GM23248 (cell line): Measurements from ENCODE around the gene EPG5. TPM values are rescaled to one million over a fixed set of nuclear protein-coding genes. Genes with fewer than 3 reads are reported as not detected.

Experiments used
- DNase-seq: peaks from one replicate; pipeline ENCODE4 v3.0.0-alpha.2; 2015
- H2AFZ ChIP-seq: fragments of 200-600 bp; sonication (generic); 2 replicates; pipeline ENCODE4 v1.6.1; 2016; ENCODE audit warnings: antibody characterized with exemption
- H3F3A ChIP-seq: fragments of 200-600 bp; sonication (generic); 2 replicates; pipeline ENCODE4 v1.6.1; 2016; ENCODE audit warnings: mild to moderate bottlenecking, antibody characterized with exemption, mixed run types; ENCODE audit not compliant: insufficient read depth
- H3K27ac ChIP-seq: fragments of 200-600 bp; sonication (generic); 2 replicates; pipeline ENCODE4 v1.5.1; 2016; ENCODE audit warnings: mild to moderate bottlenecking
- H3K27me3 ChIP-seq: fragments of 200-600 bp; sonication (generic); replicated peaks from 2 replicates; pipeline ENCODE4 v1.6.1; 2016; ENCODE audit warnings: mild to moderate bottlenecking; ENCODE audit not compliant: insufficient read depth
- H3K36me3 ChIP-seq: fragments of 200-600 bp; sonication (generic); 2 replicates; pipeline ENCODE4 v1.6.1; 2016; ENCODE audit warnings: low read depth, mild to moderate bottlenecking
- H3K4me1 ChIP-seq: fragments of 200-600 bp; sonication (generic); 2 replicates; pipeline ENCODE4 v1.6.1; 2016; ENCODE audit warnings: mild to moderate bottlenecking; ENCODE audit not compliant: insufficient read depth
- H3K4me2 ChIP-seq: fragments of 200-600 bp; sonication (generic); one replicate; pipeline ENCODE4 v1.6.1; 2016; ENCODE audit warnings: mild to moderate bottlenecking; ENCODE audit not compliant: unreplicated experiment
- H3K4me3 ChIP-seq: fragments of 200-600 bp; sonication (generic); 2 replicates; pipeline ENCODE4 v1.5.1; 2016; ENCODE audit warnings: mild to moderate bottlenecking
- H3K79me2 ChIP-seq: fragments of 200-600 bp; sonication (generic); 2 replicates; pipeline ENCODE4 v1.6.1; 2016; ENCODE audit warnings: mild to moderate bottlenecking; ENCODE audit not compliant: insufficient read depth
- H3K9ac ChIP-seq: fragments of 200-600 bp; sonication (generic); 2 replicates; pipeline ENCODE4 v1.6.1; 2016; ENCODE audit warnings: mild to moderate bottlenecking
- H3K9me2 ChIP-seq: fragments of 200-600 bp; sonication (generic); 2 replicates; pipeline ENCODE4 v1.6.1; 2016; ENCODE audit warnings: mixed run types, mild to moderate bottlenecking, moderate library complexity; ENCODE audit not compliant: insufficient read depth
- H3K9me3 ChIP-seq: fragments of 200-600 bp; sonication (generic); one replicate; pipeline ENCODE4 v1.6.1; 2017; ENCODE audit warnings: low read depth
- H4K20me1 ChIP-seq: fragments of 200-600 bp; sonication (generic); 2 replicates; pipeline ENCODE4 v1.6.0; 2016; ENCODE audit not compliant: insufficient read depth
- EZH2 ChIP-seq: fragments of 200-600 bp; sonication (generic); IDR thresholded peaks from 2 replicates; pipeline ENCODE4 v1.6.1; 2018; ENCODE audit warnings: antibody characterized with exemption, mild to moderate bottlenecking; ENCODE audit not compliant: insufficient read depth, poor library complexity, severe bottlenecking
- EZH2phosphoT487 ChIP-seq: fragments of 200-600 bp; sonication (generic); IDR thresholded peaks from 2 replicates; pipeline ENCODE4 v1.6.1; 2018; ENCODE audit warnings: antibody characterized with exemption, moderate library complexity, mild to moderate bottlenecking, low read depth; ENCODE audit not compliant: insufficient read depth
- WGBS, 2 experiments: methylation state at CpG; one replicate each; pipeline ENCODE4 v1.1.6; 2015 to 2017; ENCODE audit warnings: low lambda C conversion rate in 2 of 2, low coverage in 1 of 2; ENCODE audit errors: missing lambda C conversion rate in 2 of 2; 5-methylcytosine and 5-hydroxymethylcytosine counted together
- in situ Hi-C: fragments of 300-500 bp; cut with MboI; formaldehyde crosslinking; loops from 2 replicates; pipeline ENCODE4 v1.15.0; 2020
- polyA plus RNA-seq: library from polyadenylated mRNA; unstranded; fragments of >200 nt; fragmentation: Nextera tagmentation; extraction: Ambion mirVana; gene quantifications from 2 replicates; pipeline ENCODE4 v1.2.1, GENCODE V29; 2016
- total RNA-seq: library from RNA; depleted of rRNA; stranded (reverse); fragments of >200 nt; shearing (Covaris generic); gene quantifications from 2 replicates; pipeline ENCODE4 v1.2.3, GENCODE V29; 2014

EPG5 gene
- total and polyA plus RNA-seq, 2 experiments from 2014 or later = 22.0 to 77.7 TPM

GRCh38 chr18:46001074-46001473 is 33.9 kb upstream of the EPG5 start:
- H3K4me1 ChIP-seq = no peaks in the 10 kb centered on the region
- no peaks in the 10 kb centered on the region for H3K9me2 ChIP-seq
- H3K27me3 ChIP-seq = no peaks in the 10 kb centered on the region
- no peak overlapping the region for H3K4me3 ChIP-seq
- no peak overlapping the region for H3K27ac ChIP-seq
- in situ Hi-C loops = no loop called here
- H3K9me3 ChIP-seq = no peaks in the 10 kb centered on the region
- no peak overlapping the region for H3K9ac ChIP-seq
- H4K20me1 ChIP-seq = no peaks in the 10 kb centered on the region
- H3K4me2 ChIP-seq = no peak overlapping the region
- DNase-seq = no peak
- no peak overlapping the region for H2AFZ ChIP-seq
- H3K79me2 ChIP-seq = no peaks in the 10 kb centered on the region
- H3K36me3 ChIP-seq = peaks cover 3% of the 10 kb centered on the region
- 53 to 67% methylated on average over 1 of the region's 1 CpG for WGBS, 2 experiments
- TF ChIP-seq EZH2phosphoT487 (no peak), EZH2 (no peak)
- H3F3A ChIP-seq = no peaks in the 10 kb centered on the region

- no peak overlapping the region for H3K27ac ChIP-seq
- no peaks in the 10 kb centered on the region; the same call in 1 of the 2 replicates for H3K36me3 ChIP-seq
- H2AFZ ChIP-seq = no peak overlapping the region
- DNase-seq = no peak
- no peaks in the 10 kb centered on the region for H3F3A ChIP-seq
- H3K9ac ChIP-seq = no peak overlapping the region
- peaks cover under 1% of the 10 kb centered on the region; the same call in 1 of the 2 replicates for H3K4me1 ChIP-seq
- WGBS, 2 experiments = 78 to 82% methylated on average over 3 of the region's 3 CpGs
- H3K9me2 ChIP-seq = no peaks in the 10 kb centered on the region
- no peak overlapping the region for H3K4me3 ChIP-seq
- no peaks in the 10 kb centered on the region for H3K9me3 ChIP-seq
- no peaks in the 10 kb centered on the region for H3K79me2 ChIP-seq
- no peaks in the 10 kb centered on the region for H3K27me3 ChIP-seq
- H4K20me1 ChIP-seq = no peaks in the 10 kb centered on the region
- TF ChIP-seq EZH2 (no peak), EZH2phosphoT487 (no peak)
- in situ Hi-C loops = no loop called here
- no peak overlapping the region for H3K4me2 ChIP-seq
Measured at GRCh38 chr18:45999536-45999935, 32.4 kb upstream of the EPG5 start.

GRCh38 chr18:45998244-45998643 is 31.1 kb upstream of the EPG5 start:
- H3K4me3 ChIP-seq = no peak overlapping the region
- no peak overlapping the region for H3K4me2 ChIP-seq
- H3F3A ChIP-seq = peaks cover 13% of the 10 kb centered on the region
- no peak overlapping the region for H3K9ac ChIP-seq
- TF ChIP-seq EZH2phosphoT487 (no peak), EZH2 (no peak)
- H3K36me3 ChIP-seq = no peaks in the 10 kb centered on the region; the same call in 1 of the 2 replicates
- no peak overlapping the region for H3K27ac ChIP-seq
- H3K4me1 ChIP-seq = peaks cover 13% of the 10 kb centered on the region
- no peaks in the 10 kb centered on the region for H3K9me2 ChIP-seq
- no peaks in the 10 kb centered on the region for H3K79me2 ChIP-seq
- DNase-seq = no peak
- no peaks in the 10 kb centered on the region for H3K9me3 ChIP-seq
- 97 to 98% methylated on average over 3 of the region's 3 CpGs for WGBS, 2 experiments
- H3K27me3 ChIP-seq = no peaks in the 10 kb centered on the region
- H2AFZ ChIP-seq = no peak overlapping the region
- in situ Hi-C loops = no loop called here
- H4K20me1 ChIP-seq = no peaks in the 10 kb centered on the region

GRCh38 chr18:45997700-45998151 is 30.6 kb upstream of the EPG5 start:
- no peak overlapping the region for H3K9ac ChIP-seq
- in situ Hi-C loops = no loop called here
- no peak overlapping the region for H3K27ac ChIP-seq
- TF ChIP-seq EZH2 (no peak), EZH2phosphoT487 (no peak)
- no peaks in the 10 kb centered on the region for H3K27me3 ChIP-seq
- no peaks in the 10 kb centered on the region for H3K79me2 ChIP-seq
- H3K36me3 ChIP-seq = no peaks in the 10 kb centered on the region; the same call in 1 of the 2 replicates
- H4K20me1 ChIP-seq = no peaks in the 10 kb centered on the region
- H3K4me3 ChIP-seq = no peak overlapping the region
- peaks cover 15% of the 10 kb centered on the region for H3F3A ChIP-seq
- no peaks in the 10 kb centered on the region for H3K9me2 ChIP-seq
- WGBS, 2 experiments = 86 to 89% methylated on average over 8 of the region's 8 CpGs
- no peak overlapping the region for H3K4me2 ChIP-seq
- no peaks in the 10 kb centered on the region for H3K9me3 ChIP-seq
- H2AFZ ChIP-seq = no peak overlapping the region
- DNase-seq = no peak
- H3K4me1 ChIP-seq = peaks cover 18% of the 10 kb centered on the region

GRCh38 chr18:45995461-45995860 is 28.3 kb upstream of the EPG5 start:
- no peak for DNase-seq
- H3K9me3 ChIP-seq = no peaks in the 10 kb centered on the region
- 97 to 100% methylated on average over 3 of the region's 3 CpGs for WGBS, 2 experiments

More at GRCh38 chr18:45995461-45995860, 28.3 kb upstream of the EPG5 start:
- H3K4me2 ChIP-seq = no peak overlapping the region
- no peak overlapping the region for H3K9ac ChIP-seq
- H2AFZ ChIP-seq = no peak overlapping the region
- H3K9me2 ChIP-seq = no peaks in the 10 kb centered on the region
- H3K27me3 ChIP-seq = no peaks in the 10 kb centered on the region
- no peaks in the 10 kb centered on the region for H4K20me1 ChIP-seq
- H3K27ac ChIP-seq = no peak overlapping the region
- H3K36me3 ChIP-seq = no peaks in the 10 kb centered on the region
- H3K4me3 ChIP-seq = no peak overlapping the region
- peaks cover 27% of the 10 kb centered on the region for H3K4me1 ChIP-seq
- no peaks in the 10 kb centered on the region for H3K79me2 ChIP-seq
- TF ChIP-seq EZH2 (no peak), EZH2phosphoT487 (no peak)
- peaks cover 15% of the 10 kb centered on the region for H3F3A ChIP-seq
- in situ Hi-C loops = no loop called here
